Measurements from ENCODE around the gene SERPINA10. TPM values are rescaled to one million over a fixed set of nuclear protein-coding genes. Genes with fewer than 3 reads are reported as not detected.

Gene SERPINA10
- total and polyA plus RNA-seq, 2 donors (not counting 3 experiments of a cell fraction or from before 2014, with no cell fraction given) = not detected

- dilution Hi-C loops (cut with MboI; ENCODE audit: extremely low pct_ligation_motif_present, low sequenced_read_pairs) = no loop called here
- Histone ChIP-seq H3K9ac (replicated peaks; ENCODE audit: extremely low read depth, insufficient read depth, low read length) (no peak overlapping the region), H3K4me2 (ENCODE audit: insufficient read depth, low read length) (no peak overlapping the region), H3K4me1 (ENCODE audit: control insufficient read depth, extremely low read depth, insufficient read depth, low read length) (no peaks in the 10 kb centered on the region), H3K27me3 (ENCODE audit: control insufficient read depth in 2 of 2, insufficient read depth in 2 of 2, low read length in 2 of 2) (no peaks in the 10 kb centered on the region), H3K79me2 (ENCODE audit: control insufficient read depth, insufficient read depth, low read length) (no peaks in the 10 kb centered on the region), H3K4me3 (replicated peaks in 1 of 3; ENCODE audit: insufficient read depth in 1 of 3, low read depth in 1 of 3, low read length in 3 of 3) (no peak overlapping the region), H2AFZ (ENCODE audit: low read depth, low read length) (no peak overlapping the region), H3K36me3 (ENCODE audit: control insufficient read depth in 2 of 2, extremely low read depth in 1 of 2, insufficient read depth in 2 of 2, low read length in 2 of 2) (no peaks in the 10 kb centered on the region), H3K27ac (ENCODE audit: insufficient read depth, low read depth, low read length) (no peak overlapping the region), H3K9me1 (replicated peaks; ENCODE audit: control insufficient read depth, extremely low read depth, insufficient read depth, low read length) (no peaks in the 10 kb centered on the region), H4K20me1 (replicated peaks; ENCODE audit: control insufficient read depth, extremely low read depth, insufficient read depth, low read length) (no peaks in the 10 kb centered on the region), H3K9me3 (replicated peaks; ENCODE audit: control insufficient read depth, insufficient read depth, low read length) (peaks cover 2% of the 10 kb centered on the region)
- no peak for TF ChIP-seq POLR2AphosphoS5 (IDR thresholded peaks at IDR 0.05; ENCODE audit: insufficient read depth, low read depth, low read length)
- no peak for TF ChIP-seq MYC (IDR thresholded peaks at IDR 0.05; ENCODE audit: low read depth, low read length)
- no peak for TF ChIP-seq JUN (IDR thresholded peaks at IDR 0.05; ENCODE audit: borderline replicate concordance, insufficient read depth, insufficient read length, low read depth)
- TF ChIP-seq MAX (IDR thresholded peaks at IDR 0.05; ENCODE audit: insufficient read depth, insufficient read length) = no peak
- no peak for TF ChIP-seq CTCF (IDR thresholded peaks at IDR 0.05; ENCODE audit: extremely low read depth in 1 of 2, insufficient read depth in 1 of 2, low read depth in 1 of 2, low read length in 2 of 2)
- no peak for TF ChIP-seq GATA2 (IDR thresholded peaks at IDR 0.05; ENCODE audit: insufficient read depth, insufficient read length, low read depth, low read length)
- TF ChIP-seq FOS (IDR thresholded peaks at IDR 0.05; ENCODE audit: borderline replicate concordance, insufficient read depth, low read length) = no peak
- TF ChIP-seq EZH2 (IDR thresholded peaks at IDR 0.05; ENCODE audit: borderline replicate concordance, low read depth, low read length, severe bottlenecking) = no peak
- TF ChIP-seq POLR2A (IDR thresholded peaks at IDR 0.05; ENCODE audit: low read depth, low read length) = no peak
- DNase-seq (ENCODE audit: low read depth, low spot score) (no peak), FAIRE-seq (no peak)
- POLR2A ChIA-PET = no interaction called here
- intact Hi-C loops (cut with micrococcal nuclease) = no loop called here
- no TSS peak for BruUV-seq (replicated peaks)
- CTCF ChIA-PET = no interaction called here
Observed at GRCh38 chr14:94329857-94330256, 36.8 kb upstream of the SERPINA10 start.

Measured in endothelial cell of umbilical vein (primary cell).